ENCODE measurements around the gene LMTK3.
"Not testable (repeated sequence)": the region's sequence is repeated elsewhere in the genome, so short reads cannot be mapped to it uniquely, and the experiment has no call there.

Gene LMTK3

DNA sequence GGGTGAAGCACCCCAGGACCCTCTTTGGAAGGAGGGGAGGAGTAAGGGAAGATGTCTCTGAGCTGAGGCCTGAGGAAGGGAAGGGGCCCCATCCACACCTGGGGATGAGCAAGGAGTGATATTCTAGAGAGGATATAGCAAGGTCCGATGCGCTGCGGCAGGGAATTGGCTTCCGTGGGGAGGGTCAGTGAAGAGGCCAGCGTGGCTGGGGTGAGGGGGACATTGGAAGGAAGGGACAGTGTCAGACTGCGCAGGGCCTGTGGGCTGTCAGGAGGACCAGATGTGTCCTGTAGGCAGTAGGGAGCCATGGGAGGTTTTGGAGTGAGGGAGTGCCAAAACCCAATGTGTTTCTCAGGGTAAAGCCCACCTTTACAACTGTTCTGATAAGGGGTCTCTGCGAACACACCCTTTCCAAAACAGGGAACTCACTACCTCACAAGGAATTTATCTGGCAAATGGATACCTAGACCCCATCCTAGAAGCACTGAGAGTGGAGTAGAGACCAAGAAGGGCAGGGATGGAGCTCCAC is 3.7 kb downstream of the LMTK3 start:
- FAIRE-seq, result no peak

DNA sequence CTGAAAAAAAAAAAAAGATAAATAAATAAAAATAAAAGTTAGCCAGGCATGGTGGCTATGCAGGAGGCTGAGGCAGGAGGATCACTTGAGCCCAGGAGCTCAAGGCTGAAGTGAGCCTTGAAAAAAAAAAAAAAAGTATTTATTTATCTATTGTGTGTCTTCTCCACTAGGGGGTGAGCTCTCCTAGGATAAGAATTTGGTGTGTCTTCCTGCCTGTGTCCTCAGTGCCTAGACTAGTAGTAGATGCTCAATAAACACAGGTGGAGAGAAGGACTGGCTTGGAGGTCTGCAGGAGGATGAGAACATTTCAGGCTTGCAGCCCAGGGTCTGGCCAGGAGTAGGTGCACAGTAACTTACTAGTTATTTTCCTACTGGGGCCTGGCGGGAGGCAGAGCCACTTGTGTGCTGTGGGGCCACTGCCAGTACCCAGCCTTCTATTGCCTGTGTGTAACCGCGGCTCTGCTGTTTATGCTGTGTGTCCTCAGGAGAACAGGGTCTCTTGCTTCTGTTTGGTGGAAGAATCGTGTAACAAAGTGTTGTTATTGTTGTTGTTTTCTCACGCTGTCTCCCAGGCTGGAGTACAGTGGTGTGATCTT is 5.4 kb downstream of the LMTK3 start:
- FAIRE-seq, result peak; percentile 50

DNA sequence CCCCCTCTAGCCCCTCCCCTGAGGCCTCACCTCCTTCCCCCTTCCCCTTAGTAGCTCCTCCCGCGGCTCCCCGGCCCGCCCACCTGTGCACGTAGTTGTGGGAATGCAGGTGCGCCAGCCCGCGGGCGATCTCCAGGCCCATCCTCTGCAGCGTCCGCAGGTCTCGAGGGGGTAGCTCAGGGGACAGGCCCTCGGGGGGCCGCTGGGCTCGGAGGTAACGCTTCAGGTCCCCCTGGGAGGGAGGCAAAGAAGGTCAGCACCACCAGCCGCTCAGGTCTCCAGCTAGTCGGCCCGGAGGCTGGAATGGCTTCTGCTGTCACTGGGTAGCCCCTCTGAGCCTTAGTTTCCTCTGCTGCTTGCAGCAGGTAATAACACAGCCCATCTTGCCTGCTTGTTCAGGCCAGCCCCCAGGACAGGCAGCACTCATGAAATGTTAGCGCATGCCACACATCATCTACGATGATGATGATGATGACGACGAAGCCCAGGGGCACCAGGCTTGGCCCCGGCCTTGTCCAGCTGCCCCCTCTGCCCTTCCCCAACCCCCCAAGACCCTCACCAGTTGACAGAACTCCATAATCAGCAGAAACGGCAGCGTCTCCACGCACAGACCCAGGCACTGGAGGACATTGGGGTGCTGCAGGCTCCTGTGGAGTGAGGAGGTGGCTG is 9.2 kb downstream of the LMTK3 start:
- FAIRE-seq, result no peak

DNA sequence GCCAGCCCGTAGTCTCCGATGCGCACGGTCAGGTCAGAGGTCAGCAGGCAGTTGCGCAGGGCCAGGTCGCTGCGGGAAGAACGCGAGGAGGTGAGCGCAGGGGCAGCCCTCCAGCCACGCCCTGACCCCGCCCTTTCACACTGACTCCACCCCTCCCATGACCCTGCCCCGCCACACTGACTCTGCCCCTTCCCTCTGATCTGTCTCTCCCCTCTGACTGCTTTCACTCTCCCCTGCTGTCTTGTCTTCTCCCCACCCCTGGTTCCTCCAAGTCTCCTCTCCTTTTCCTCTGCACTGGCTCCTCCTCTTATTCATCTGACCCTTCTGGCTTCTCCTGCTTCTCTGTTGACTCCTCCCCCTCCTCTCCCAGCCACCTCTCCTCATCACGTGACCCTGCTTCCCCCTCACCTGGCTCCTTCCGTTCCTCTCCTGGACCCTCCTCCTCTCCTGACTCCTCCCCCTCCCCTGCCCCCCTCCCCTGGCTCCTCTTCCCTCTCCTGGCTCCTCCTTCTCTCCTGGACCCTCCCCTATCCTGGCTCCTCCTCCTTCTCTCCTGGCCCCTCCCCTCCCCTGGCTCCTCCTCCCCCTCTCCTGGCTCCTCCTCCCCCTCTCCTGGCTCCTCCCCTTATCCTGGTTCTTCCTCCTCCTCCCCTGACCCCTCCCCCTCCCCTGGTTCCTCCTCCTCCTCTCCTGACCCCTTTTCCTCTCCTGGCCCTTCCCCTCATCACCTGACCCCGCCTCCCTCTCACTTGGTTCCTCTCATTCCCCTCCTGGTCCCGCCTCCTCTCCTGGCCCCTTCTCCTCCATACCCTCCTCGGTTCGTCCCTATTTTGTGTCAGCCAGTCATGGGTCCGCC is 9.9 kb downstream of the LMTK3 start:
- no peak for FAIRE-seq

DNA sequence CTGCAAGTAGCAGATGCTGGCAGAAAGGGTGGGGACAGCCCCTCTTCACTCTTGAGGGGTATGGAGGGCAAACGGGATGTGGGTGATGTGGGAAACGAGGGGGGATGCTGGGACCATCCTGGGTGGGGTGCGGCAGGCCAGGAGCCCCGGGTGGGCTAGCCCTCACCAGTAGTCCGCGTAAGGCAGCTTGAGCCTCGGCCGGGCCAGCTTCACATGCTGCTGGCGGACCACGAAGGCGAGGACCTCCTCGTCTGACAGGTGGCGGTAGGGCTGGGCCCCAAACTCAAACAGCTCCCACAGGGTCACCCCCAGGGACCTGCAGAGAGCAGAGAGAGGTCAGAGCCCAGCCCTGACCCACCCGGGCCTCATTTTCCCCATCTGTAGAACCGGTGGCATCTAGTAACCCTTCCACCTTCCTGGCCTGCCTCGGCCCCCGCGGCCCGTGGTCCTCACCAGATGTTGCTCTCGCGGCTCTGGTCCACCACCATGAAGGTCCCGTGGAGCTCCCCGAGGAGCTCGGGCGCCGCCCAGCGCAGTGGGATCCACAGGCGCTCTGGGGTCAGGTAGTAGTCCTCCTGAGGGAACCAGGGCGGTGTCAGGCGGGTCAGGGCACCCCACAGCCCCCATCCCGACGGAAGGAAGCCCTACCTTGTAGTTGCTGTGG is 10.7 kb downstream of the LMTK3 start:
- no peak for FAIRE-seq

DNA sequence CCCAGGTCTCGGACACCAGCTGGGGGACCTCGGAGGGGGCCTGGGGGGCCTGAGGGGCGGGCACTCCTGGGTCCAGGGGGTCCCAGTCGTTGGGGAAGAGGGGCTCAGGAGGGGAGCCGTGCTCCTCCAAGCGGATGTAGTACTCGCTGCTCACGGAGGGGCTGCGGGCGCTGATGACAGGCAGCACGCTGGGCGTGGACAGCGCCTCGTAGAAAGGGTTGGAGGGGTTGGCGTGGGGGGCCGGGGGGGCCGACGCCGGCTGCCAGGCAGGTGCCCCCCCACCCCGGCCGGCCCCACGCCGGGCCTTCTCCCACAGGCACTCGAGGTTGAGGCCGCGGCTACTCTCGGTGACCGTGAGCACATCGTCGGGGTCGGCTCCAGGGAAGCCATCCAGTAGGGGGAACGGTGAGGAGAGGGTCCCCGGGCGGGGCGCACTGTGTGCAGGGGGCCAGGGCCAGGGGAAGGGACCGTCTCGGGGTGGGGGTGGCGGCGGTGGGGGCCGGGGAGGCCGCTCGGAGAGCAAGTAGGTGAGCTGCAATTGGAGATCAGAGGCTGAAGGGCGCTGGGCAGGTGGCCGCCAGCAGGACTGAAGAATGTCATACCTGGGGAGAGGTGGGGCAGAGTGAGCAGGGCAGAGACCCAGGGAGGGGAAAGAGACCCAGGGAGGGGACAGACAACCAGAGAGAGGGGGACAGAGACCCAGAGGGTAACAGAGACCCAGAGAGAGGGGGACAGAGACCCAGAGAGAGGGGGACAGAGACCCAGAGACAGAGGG is 12.1 kb downstream of the LMTK3 start:
- no peak for FAIRE-seq

DNA sequence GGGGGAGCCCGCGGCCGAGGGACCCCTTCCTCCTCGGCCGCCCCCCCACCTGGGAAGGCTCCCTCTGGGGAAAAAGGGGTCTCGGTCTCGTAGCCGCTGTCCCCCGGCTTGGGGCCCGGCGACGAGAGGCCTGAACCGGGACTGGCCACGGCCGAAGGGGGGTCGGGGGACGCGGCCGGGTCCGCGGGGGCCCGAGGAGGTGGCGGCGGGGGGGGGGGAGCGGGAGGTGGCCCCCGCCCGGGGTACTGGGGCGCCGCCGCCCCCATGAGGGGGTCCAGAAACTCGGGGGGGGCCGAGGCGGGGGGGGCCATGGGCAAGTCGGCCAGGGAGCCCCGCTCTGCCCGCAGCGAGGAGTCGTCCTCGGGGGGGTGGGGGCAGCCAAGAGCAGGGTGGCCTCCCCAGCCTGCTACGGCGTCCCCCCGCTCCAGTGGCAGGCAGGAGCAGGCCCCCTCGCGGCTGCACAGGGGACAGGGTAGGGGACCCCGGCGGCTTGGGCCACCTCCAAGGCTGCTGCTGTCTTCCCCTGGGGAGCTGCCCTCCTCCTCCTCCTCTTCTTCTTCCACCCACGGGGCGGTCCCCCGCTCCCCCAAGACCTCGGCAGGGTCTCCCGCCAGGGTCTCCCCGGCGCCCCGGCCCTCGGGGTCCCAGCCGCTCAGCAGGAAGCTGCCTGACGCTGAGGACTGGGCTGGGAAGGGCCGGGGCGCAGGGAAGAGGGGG is 12.9 kb downstream of the LMTK3 start:
- no peak for FAIRE-seq

DNA sequence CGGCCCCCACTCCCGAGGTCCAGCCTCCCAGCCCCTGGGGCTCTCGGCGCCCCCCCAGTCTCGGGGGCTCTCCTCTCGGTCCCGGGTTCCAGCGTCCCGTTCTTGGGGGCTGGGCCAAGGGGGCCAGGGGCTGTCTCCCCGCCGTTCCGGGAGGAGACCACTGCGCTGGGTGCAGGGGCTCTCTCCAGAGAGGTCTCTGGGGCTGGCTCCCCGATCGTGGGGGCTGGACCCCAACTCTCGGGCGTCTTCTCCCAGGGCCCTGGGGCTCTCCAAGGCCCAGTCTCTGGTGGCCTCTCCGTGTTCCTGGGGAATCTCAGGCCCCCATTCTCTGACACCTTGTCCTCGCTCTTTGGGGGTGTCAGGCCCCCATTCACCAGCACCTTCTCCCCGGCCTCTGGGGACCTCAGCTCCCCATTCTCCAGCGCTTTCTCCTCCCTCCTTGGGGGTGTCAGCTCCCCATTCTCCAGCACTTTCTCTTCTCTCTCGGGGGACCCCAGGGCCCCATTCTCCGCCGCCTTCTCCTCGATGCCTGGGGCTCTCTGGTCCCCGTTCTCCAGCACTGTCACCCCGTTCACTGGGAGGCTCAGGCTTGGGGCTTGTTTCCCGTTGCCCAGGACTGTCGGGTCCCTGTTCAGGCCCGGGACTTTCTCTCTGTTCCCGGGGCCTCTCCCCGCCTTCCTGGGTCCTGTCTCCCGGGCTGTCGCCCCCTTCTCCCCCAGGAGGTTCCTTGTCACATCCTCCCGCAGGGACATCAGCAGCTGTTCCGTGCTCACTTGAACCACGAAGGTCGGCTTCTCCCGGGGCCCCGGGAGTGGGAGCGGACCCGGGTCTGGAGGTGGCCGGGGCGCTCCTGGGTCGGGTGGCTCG is 13.7 kb downstream of the LMTK3 start:
- no peak for FAIRE-seq

DNA sequence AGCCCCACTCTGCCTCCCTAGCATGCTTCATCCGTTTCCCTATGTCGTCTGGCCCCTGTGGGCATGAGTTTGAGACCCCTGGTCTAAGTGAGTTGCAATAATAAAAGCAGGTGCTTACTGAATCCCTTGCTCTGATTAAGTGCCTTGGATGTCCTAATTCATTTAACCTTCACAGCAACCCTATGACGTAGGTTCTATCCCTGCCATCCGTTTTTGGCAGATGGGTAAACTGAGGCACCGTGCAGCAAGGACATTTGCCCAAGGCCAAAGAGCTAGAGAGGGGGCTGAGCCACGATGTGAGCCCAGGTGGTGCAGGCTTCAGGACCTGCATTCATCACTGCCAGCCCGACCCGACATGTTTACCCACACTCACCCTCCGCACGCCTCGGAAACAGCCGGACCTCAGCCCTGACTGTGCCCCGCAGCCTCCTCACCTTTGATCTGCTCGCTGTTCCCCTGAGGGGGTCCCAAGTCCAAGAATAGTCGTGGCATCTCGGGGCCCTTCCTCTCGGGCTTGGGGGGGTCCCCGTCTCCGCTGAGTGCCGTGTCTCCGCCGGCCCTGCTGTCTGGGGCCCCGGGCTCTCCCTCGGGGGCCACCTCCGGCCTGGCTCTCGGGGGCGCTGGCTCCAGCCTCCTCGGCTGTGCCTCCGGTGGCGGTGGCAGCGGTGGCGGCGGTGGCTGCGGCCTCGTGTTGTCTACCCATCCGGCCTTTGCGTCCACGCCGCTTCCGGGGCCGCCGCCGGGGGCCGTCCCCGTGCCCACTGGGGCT is 14.5 kb downstream of the LMTK3 start:
- no peak for FAIRE-seq

DNA sequence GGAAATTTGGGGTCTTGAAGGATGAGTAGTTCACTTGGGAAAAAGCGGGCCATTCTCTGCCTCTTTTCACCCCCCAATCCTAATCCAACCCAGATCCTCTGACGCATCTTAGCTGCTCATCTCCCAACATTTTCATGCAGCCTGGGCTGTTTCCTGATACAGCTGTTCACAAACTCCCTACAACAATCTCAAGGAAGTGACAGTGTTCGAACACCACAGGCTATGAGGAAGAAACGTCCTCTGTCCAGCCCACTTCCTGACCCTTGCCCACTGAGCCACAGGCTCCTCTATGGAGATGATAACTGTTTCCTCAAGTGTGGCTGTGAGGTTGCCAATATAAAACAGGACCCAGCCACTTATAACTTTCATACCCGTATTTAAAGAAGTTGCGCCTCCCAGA is 16.2 kb downstream of the LMTK3 start:
- no peak for FAIRE-seq

DNA sequence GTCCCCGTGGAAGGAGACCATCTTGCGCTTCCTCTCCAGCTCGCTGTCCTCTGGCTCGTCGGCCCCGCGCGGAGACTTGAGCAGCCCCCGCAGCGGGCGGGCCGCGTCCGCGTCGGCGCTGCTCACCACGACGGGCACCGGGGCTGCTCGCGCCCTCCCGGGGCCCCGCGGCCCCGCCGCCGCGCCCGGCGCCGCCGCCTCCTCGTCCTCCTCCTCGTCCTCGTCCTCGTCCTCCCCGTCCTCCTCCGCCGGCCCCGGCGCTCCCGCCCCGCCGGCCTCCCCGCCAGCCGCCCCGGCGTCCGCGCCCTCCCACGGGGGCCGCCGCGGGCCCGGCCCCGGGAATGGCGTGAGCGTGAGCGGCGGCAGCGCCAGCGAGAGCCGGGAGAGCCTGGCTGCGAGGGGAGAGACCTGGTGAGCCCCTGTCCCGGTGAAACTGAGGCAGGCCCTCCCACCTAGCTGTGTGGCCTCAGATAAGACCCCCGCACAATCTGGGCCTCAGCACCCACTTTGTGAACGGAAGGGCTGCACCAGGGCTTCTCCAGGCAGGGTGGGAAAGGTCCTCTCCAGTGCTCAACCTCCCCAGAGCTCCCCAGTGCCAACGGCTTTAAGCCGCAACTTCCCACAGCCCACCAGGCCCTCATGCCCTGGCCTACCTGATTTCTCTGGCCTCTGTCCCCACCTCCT is 17.8 kb downstream of the LMTK3 start:
- no peak for FAIRE-seq

DNA sequence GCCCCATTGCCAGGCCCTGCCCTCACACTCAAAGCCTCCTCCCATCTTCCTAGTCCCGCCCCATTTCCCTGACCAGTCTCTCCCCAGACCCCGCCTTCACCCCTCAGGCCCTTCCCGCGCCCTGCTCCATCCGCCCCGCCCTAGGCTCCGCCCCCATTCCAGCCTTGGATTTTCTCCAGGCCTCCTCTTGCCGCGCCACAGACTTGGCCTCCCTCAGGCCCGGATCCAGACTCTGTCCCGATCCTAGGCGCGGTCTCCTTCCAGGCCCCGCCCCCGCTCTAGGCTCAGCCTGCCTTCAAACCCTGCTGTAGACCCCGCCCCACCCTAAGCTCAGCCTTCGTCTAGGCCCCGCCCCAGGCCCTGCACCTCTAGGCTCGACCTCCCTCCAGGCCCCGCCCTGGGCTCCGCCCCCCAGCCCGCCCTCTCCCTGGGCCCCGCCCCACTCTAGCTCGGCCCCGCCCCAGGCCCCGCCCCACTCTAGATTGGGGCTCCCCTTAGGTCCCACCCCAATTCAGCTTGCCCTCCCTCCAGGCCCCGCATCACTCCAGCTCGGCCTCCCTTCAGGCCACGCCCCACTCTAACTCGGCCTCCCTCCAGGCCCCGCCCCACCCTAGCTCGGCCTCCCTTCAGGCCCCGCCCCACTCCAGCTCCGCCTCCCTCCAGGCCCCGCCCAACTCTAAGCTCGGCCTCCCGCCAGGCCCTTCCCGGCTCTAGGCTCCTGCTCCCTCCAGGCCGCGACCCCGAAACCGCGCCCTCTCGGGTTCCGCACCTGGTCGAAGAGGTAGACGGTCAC is 18.5 kb downstream of the LMTK3 start:
- FAIRE-seq, result no peak

DNA sequence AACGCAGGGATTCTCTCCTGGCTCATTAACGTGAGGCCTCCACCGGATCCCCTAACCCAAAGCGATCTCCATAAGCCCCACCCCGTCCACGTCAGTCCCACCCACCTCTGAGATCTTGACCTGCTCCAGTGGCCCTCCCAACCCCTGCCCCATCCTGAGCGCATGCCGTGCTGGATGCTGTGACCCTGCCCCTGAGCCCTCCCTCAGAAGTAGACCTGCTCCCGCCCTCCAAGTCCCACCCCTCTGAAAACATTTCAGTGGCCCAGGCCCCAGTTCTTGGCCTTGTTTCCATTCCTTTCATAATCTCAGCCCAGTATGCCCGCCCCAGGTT is 19.9 kb downstream of the LMTK3 start:
- FAIRE-seq, result no peak

DNA sequence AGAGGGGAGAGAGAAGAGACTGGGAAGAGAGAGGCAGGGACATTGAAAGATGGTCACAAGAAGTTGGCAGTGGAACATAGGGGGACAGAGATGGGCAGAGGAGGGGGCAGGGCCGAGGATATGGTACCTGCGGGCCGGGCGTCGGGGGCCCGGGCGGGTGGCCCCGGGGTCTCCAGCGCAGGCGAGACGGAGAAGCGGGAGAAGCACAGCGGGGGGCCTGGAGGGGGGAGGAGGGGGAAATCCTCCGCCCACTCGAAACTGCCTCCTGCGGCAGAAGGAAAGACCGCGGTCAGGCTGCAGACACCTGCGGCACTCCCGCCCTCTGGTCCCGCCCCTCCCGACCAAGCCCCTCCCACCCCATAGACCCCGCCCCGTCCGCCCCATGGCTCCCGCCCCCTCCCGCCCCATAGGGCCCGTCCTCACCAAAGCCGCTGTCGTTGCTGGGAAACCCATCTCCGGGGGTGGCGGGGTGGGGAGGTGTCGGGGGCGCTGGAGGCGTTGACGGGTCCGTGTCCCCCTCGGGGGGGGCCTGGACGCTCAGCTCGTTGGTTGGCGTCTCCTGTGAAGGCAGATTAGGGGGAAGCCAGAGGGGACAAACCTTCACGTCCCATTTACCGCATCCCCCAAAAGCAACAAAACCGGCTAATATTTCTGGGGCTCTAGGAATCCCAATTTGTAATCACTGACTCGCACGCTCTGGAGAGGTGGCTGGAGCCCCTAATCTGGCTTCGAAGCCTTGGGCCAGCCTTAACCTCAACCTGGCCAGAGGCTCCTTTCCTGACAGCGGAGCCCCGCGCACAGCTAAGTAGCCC is 20.4 kb downstream of the LMTK3 start:
- no peak for FAIRE-seq

DNA sequence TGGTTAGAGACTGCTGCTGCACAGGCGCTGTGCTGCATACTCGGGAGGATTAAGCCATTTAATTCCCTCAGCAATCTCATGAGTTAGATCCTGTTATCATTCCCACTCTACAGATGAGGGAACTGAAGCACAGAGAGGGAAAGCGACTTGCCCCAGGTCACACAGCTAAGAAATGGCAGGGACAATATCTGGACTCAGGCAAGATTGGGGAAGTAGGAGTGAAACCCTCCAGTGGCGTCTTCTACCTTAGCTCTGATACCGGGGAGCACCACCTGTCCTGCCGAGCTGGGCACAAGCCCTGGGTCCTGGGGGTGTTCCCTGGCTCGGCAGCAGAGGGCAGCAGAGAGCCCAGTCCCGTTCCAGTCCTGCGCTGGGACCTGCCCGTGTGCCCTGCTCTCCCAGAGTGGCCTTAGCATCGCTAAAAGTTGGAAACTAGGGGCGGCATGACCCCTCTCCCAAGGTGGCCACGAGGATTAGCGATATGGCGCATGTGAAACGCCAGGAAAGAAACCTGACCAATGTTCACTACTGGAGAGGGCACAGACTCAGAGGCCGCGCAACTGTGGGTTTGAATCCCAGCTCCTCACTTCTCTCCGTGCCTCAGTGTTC is 21.9 kb downstream of the LMTK3 start:
- no peak for FAIRE-seq

DNA sequence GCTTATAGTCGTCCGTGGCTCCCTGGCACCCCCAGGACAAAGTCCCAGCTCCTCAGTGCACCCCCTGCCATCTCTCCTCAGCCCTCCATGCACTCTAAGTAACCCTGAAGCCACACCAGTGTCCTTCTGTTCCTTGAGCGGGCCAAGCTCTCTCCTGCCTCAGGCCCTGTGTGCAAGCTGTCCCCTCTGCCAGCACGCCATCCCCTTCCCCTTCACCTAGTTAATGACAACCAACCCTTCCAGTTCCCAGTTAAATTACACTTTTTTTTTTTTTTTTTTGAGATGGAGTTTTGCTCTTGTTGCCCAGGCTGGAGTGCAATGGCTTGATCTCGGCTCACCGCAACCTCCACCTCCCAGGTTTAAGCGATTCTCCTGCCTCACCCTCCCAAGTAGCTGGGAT is 23.2 kb downstream of the LMTK3 start:
- not testable (repeated sequence) for FAIRE-seq

DNA sequence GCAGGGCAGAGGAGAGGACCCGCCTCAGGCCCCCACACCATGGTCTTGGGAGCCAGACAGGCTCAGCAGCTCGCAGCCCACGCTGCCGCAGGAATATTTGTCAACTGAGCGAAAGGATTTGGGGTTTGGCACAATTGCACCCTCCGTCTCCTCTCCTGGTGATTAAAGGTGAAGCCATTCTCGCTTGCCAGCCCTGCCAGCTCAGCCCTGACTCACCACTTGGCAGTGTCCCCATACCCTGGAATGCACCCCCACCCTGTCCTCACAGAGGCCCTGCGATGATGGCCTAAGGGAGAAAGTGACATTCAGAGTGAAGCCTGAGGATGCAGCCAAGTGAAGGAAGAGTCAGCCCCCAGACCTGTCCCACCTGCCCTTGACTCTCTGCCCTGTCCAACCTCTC is 23.7 kb downstream of the LMTK3 start:
- no peak for FAIRE-seq

Measured in TTC549 (cell line).